GM12875 (cell line): Measurements from ENCODE around the gene MCOLN1.
"Not testable (repeated sequence)": the region's sequence is repeated elsewhere in the genome, so short reads cannot be mapped to it uniquely, and the experiment has no call there.

Experiments
- H3K4me3 ChIP-seq: one replicate; pipeline ENCODE4 v1.5.1; 2011; ENCODE audit warnings: low read depth, low read length, control low read depth
- TF ChIP-seq, protein P1 (sequence below): IDR thresholded peaks from 2 replicates; pipeline ENCODE4 v1.5.1; 2011; ENCODE audit warnings: low read depth, mild to moderate bottlenecking, control low read depth, inconsistent platforms, low read length, moderate library complexity, borderline replicate concordance; ENCODE audit not compliant: insufficient read depth

Gene MCOLN1

DNA sequence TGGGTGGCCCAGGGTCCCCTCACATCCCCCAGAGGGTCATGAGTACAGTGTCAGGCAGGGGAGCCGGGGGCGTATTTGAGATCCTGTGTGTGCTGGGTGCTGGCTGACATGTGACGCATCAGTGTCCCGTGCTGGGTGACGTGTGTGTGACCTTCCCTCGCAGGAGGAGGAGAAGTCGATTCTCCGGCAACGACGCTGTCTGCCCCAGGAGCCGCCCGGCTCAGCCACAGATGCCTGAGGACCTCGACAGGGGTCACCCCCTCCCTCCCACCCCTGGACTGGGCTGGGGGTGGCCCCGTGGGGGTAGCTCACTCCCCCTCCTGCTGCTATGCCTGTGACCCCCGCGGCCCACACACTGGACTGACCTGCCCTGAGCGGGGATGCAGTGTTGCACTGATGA, 38.9 kb downstream of the MCOLN1 start:
- H3K4me3 ChIP-seq = no peak overlapping the region
- TF ChIP-seq, protein P1, sequence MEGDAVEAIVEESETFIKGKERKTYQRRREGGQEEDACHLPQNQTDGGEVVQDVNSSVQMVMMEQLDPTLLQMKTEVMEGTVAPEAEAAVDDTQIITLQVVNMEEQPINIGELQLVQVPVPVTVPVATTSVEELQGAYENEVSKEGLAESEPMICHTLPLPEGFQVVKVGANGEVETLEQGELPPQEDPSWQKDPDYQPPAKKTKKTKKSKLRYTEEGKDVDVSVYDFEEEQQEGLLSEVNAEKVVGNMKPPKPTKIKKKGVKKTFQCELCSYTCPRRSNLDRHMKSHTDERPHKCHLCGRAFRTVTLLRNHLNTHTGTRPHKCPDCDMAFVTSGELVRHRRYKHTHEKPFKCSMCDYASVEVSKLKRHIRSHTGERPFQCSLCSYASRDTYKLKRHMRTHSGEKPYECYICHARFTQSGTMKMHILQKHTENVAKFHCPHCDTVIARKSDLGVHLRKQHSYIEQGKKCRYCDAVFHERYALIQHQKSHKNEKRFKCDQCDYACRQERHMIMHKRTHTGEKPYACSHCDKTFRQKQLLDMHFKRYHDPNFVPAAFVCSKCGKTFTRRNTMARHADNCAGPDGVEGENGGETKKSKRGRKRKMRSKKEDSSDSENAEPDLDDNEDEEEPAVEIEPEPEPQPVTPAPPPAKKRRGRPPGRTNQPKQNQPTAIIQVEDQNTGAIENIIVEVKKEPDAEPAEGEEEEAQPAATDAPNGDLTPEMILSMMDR = no peak

DNA sequence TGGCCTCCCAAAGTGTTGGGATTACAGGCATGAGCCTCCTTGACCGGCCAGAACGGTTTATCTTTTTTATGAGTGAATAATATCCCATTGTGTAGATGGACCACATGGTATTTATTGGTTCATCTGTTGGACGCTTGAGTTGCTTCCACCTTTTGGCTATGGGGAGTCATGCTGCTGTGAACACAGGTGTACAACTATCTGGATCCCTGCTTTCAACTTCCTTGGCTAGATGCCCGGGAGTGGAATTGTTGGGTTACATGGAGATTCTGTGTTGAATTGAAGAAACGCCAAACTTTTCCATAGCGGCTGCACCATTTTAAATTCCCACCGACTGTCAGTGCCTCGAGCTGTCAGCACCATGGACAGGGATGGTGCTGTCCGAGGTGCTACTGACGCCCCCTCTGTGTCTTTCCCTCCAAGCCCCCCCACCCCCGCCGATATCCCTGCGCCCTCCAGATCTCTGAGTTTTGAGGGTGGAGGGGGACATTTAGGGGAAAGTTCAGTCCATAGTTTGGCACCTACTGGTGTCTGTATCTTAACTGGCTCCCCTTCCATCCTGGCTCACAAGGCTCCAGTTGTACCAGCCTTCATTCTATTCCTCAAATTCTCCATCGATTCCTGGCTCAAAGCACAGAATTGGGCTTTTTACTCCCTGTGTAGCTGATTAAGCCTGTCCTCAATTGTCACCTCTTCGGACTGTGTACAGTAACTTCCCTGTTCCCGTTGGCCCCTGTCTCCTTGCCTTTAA, 40.4 kb downstream of the MCOLN1 start:
- TF ChIP-seq, protein P1 = no peak
- H3K4me3 ChIP-seq = no peak overlapping the region

DNA sequence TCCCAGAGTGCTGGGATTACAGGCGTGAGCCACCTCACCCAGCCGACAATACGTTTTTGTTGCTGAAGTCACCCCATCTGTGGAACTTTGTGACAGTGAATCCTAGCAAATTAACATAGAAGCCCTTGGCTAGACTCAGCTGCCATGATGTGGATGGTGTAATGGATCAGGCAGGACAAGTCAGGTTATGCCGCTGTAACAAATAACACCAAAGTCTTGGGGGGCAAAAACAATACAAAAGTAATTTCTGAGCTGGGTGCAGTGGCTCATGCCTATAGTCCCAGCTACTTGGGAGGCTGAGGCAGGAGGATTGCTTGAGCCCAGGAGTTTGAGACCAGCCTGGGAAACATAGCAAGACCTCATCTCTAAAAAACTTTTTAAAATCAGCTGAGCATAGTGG, 42.4 kb downstream of the MCOLN1 start:
- TF ChIP-seq, protein P1 = no peak

DNA sequence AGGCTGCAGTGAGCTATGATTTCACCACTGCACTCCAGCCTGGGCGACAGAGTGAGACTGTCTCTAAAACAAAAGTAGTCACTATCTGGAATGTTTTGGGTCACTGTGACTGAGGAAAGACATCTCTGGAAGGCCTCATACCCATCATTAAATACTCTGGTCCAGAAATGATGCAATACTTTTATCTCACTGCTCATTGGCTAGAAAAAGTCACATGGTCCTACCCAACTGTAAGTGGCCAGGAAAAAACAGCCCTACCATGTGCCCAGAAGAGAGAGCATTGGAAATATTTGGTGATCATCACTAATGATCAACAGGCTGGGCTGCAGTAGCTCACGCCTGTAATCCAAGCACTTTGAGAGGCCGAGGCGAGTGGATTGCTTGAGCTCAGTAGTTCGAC, 42.9 kb downstream of the MCOLN1 start:
- H3K4me3 ChIP-seq = no peak overlapping the region
- TF ChIP-seq, protein P1 = no peak

More for the DNA sequence above, 42.4 kb downstream of the MCOLN1 start:
- H3K4me3 ChIP-seq = no peak overlapping the region

DNA sequence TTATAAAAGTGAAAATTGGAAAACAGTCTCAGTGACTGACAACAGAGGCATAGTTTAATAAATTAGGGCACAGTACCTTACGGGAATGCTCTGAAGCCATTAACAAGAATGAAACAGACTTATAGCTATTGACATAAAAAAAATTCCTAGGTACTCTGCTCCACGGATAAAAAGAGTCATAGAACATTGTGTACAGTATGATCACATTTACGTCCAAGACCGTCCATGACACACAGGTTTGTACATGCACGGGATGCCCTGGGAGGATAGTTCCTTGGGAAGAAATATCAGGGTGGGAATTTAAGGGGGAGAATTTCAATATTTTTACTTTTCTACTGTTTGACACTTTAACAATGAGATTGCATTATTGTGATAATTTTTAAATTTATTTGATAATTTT, 48.3 kb downstream of the MCOLN1 start:
- TF ChIP-seq, protein P1 = no peak

DNA sequence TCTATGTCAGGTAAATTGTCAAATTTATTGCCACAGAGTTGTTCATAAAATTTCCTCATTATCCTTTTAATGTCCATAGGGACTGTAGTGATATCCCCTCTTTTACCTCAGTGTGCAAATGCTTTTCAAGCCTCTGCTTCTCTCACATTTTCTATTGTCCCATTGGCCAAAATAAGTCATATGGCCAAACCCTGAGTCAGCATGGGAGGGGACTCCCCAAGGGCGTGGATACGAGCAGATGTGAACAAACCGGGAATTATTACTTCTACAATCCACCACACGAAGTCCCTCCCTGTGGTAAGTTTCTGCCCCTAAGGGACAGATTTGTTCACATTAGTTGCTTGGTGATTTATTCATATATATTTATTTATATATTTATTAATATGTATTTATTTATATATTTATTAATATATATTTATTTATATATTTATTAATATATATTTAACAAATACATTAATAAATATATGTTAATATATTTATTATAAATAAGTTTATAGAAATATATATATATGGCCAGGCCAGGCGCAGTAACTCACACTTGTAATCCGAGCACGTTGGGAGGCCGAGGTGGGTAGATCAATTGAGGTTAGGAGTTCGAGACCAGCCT, 53.1 kb downstream of the MCOLN1 start:
- TF ChIP-seq, protein P1 = no peak
- no peak overlapping the region for H3K4me3 ChIP-seq

More for the DNA sequence above, 48.3 kb downstream of the MCOLN1 start:
- H3K4me3 ChIP-seq = no peak overlapping the region

DNA sequence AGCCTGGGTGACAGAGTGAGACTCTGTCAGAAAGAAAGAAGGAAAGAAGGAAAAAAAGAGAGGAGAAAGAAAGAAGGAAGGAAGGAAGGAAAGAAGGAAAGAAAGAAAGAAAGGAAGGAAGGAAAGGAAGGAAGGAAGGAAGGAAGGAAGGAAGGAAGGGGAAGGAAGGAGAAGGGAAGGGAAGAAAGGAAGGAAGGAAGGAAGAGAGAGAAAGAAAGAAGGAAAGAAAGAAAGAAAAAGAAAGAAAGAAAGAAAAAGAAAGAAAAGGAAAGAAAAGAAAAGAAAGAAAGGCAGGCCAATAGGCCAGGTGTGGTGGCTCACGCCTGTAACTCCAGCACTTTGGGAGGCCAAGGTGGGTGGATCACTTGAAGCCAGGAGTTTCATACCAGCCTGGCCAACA, 55.0 kb downstream of the MCOLN1 start:
- H3K4me3 ChIP-seq = not testable (repeated sequence)
